Right renal cortex interstitium (tissue), 3 donors: Measurements from ENCODE around the gene SETD4. TPM values are rescaled to one million over a fixed set of nuclear protein-coding genes. Genes with fewer than 3 reads are reported as not detected.

Experiments used
- DNase-seq, 3 donors: peaks; one replicate each; pipeline ENCODE4 v3.0.0-alpha.2; 2013; ENCODE audit warnings: low read depth in 3 of 3, low spot score in 2 of 3
- polyA plus RNA-seq, 3 donors: library from polyadenylated mRNA; unstranded; fragments of 120-200 nt; gene quantifications; one replicate each; pipeline ENCODE4 v1.2.1, GENCODE V29; 2013; ENCODE audit not compliant: insufficient read length in 3 of 3

The SETD4 gene
- polyA plus RNA-seq, 3 donors, result 24.0 to 30.9 (median 27.8) TPM

DNA sequence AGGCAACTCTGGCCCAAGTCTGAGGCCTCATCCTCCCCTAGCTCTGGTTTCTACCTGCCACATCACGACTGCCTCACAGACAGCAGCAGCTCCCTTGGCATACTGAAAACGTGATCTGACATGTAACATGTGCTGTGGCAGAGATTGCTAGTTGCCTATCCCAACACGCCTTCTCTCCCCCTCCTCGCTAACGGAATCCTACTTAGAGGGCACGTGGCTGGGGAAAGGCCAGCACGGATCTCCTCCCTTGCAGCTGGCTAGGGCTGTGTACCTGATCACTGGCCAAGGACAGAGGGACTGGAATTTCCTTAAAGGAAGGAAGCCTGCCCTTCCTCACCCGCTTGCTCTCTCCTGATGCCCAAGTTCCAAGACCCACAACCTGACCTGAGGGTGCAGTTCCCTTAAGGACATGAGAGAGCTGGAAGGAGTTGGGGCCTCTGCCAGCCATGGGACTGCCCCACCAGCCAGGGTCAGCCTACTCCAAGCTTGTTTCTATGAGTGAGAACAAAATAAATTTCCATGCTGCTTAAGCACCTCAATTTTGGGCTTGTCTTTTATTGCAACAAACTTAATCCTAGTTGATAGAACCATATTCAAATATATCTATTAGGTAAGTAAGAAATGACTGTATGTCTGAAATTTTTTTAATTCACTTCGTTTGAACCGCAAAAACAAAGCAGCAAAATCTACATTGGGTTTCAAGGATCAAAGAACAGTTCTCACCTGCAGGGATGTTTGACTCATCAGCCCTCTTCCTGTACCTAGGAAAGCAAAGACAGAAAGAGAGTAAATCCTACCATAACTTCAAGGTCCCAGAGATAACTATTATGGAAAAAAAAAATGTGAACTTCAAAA lies 7.2 kb downstream of the SETD4 start:
- DNase-seq, result no peak

GRCh38 chr21:36048357-36048756 lies 12.0 kb downstream of the SETD4 start:
- no peak for DNase-seq

DNA sequence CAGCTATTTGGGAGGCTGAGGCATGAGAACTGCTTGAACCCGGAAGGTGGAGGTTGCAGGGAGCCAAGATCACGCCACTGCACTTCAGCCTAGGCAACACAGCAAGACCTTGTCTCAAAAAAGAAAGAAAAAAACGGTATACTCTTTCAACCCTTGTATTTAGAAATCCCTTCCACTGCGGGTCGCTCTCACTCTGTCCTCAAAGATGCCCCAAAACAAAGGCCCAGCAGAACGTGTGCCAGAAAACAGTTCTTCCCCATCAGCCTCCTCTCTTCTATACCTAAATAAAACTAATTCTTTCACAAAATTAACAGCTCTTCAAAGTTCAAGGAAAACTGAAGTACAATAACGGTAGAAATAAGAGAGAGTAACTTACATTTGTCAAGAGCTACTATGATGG lies 13.2 kb downstream of the SETD4 start:
- DNase-seq, result no peak

- DNase-seq, result no peak
Measured at GRCh38 chr21:36045993-36046392, 14.3 kb downstream of the SETD4 start.

- no peak for DNase-seq
Measured at GRCh38 chr21:36044056-36044455, 16.3 kb downstream of the SETD4 start.

- no peak for DNase-seq
Measured at GRCh38 chr21:36041910-36042309, 18.4 kb downstream of the SETD4 start.

- DNase-seq, result no peak
Measured at GRCh38 chr21:36040389-36040788, 19.9 kb downstream of the SETD4 start.

GRCh38 chr21:36039861-36040260 lies 20.5 kb downstream of the SETD4 start:
- DNase-seq, result no peak

DNA sequence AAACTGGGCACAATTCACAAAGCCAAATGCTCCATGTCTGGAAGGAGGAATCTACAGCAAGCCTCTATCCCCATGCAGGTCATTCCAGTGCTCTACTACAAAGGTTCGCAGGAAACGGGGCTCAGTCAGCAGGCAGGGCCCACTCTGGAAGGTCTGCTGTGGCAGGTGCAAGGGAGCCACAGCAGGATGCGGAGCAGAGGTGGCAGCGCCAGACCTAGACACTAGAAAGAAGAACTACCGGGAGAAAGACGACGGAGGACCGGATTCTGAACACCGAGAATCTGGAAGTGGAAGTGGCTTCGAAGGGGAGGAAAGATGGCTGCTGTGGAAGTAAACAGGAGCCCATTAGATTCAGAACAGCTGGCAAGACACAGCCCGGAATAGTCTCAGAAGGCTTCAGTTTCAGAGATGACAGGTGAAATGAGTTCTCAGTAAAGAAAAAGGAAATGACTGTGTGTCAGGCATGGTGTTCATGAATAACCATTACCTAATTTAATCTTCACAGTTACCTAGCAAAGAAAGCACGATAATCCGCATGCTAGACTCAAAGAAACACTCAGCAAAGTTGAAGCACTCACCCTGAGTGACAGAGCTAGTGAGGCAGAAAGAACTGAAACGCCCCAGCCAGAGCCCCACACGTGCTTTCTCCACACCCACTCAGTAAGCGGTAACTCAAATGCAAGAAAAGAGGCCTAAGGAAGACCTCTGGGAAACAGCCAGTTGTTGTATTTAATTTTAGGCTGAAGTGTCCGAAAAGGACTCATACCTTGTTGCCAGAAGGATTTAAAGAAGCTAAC lies 21.4 kb downstream of the SETD4 start:
- DNase-seq, result no peak

DNA sequence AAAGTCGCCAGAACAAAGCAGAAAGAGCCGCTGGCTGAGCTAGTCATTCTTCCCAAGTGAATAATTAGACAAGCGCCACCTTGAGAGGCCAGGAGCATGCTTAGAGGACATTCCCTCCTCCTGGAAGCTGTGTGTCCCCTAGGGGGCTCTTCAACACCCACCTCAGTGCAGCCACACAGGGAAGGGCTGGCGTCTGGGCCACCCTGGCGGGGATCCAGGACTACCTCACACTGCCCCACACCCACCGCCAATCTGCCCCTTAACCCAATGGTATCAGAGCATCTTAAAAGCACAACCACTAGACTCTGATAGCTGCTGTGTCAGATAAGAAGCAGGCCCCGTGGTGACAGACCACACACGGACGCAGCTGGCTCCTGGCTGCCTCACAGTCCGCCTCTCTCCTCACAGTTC lies 24.9 kb downstream of the SETD4 start:
- DNase-seq, result no peak

GRCh38 chr21:36034211-36034913 lies 26.0 kb downstream of the SETD4 start:
- no peak for DNase-seq

DNA sequence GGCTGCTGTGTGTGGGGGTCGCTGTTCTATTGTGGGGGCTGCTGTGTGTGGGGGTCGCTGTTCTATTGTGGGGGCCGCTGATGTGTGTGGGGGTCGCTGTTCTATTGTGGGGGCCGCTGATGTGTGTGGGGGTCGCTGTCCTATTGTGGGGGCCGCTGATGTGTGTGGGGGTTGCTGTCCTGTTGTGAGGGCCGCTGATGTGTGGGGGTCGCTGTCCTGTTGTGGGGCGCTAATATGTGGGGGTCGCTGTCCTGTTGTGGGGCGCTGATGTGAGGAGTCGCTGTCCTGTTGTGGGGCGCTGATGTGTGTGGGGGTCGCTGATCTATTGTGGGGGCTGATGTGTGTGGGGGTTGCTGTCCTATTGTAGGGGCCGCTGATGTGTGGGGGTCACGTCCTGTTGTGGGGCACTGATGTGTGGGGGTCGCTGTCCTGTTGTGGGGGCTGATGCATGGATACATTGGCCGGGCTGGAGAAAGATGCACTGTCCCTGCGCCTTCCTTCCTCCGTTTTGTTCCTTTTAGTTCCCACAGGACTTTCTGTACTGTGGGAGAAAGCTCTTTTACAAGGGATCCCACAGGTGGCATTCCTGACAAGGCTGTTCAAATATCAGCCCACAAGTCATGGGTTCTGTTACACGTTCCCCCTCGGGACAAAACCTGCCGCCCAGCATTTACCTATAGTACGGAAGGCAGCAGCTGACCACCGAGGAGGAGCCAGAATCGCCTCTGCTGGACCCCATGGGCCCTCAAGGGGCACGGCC lies 27.5 kb downstream of the SETD4 start:
- no peak for DNase-seq

DNA sequence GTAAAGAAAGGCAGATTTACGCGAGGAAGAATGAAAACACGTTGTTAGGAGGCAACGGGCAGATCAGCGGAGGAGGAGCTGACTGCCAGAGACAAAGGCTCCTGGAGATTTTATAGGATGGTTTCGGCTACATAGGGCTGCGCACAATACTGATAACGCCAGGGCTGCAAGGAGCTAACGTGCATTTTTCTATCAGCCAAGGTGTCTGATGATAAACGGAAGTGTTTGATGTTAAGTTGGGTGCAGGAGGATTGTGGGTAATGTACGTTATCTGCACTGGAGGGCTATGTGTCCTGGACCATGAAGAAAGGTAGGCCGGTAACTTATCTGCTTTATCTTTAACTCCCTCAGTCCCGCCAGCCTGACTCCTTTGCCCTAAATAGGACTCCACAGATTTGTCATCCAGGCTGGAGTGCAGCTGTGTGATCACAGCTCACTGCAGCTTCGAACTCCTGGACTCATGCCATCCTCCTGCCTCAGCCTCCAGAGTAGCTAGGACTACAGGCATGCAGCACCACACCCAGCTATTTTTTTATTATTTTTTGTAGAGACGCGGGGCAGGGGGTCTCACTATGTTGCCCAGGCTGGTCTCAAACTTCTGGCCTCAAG lies 29.6 kb downstream of the SETD4 start:
- DNase-seq, result no peak

DNA sequence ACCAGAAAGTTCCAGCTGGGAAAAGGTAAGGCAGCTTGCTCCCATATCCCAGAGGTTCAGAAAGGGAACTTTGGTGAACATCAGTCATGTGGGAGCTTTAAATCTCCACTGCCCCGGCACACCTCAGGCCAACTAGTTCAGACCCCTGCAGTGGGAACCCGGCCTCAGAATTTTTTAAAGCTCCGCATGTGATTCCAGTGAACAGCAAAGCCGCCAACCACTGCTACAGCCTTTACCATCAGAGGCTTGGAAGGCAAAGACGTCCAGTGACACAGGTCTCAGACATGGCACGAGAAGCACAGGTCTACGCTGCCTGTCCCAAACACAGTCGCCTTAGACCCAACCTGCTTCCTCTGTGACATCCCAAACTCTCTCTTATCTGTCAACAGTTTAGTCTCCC lies 31.0 kb downstream of the SETD4 start:
- no peak for DNase-seq

DNA sequence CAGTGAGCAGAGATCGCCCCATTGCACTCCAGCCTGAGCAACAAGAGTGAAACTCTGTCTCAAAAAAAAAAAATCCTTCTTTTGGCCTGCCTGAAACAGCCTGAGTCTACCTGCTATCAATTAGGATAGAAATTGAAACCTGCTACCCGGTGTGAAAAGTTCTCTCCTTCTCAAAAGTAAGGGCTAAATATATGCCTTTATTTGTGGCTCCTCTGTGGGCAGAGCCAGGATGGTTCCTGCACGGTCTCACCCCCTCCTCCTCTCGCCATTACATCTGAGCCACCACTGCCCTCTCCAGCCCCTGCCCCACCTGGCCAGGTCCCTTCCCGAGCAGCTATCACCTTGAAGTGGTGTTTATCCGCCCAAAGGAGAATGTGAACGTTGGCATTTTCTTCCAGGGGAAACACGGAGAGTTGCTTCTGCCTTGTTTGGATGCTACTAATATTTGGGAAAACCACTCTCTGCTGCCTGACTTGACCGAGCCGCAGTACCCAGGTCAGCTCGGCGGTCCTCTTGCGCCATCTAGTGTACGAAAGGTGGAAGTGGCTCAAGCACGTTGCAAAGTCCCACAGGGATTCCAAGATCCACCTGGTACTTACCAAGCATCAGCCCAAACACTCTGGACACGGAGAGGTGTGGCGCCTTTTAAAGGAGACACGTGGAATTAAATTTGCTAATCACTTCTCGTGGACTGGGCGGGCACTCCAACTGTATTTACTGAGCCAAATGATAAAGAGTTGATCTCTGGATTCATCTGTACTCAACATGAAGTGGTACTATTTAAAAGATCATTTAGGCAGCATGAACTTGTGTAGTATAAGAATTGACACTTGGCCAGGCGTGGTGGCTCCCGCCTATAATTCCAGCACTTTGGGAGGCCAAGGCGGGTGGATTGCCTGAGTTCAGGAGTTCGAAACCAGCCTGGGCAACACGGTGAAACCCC lies 31.9 kb downstream of the SETD4 start:
- DNase-seq, result peak; percentile 54 to 68 (median 62)

GRCh38 chr21:36027347-36027746 lies 33.0 kb downstream of the SETD4 start:
- no peak for DNase-seq

- DNase-seq, result no peak
Measured at GRCh38 chr21:36024782-36025181, 35.5 kb downstream of the SETD4 start.

GRCh38 chr21:36023092-36023480 lies 37.2 kb downstream of the SETD4 start:
- DNase-seq, result peak in 1 of 3 donors; percentile 41
